H9 (cell line): Measurements from ENCODE around the gene HTN3. TPM values are rescaled to one million over a fixed set of nuclear protein-coding genes. Genes with fewer than 3 reads are reported as not detected.

Experiments
- DNase-seq: peaks from one replicate; pipeline ENCODE4 v3.0.0-alpha.2; 2017
- H2AFZ ChIP-seq: one replicate; pipeline ENCODE4 v1.6.1; 2013; ENCODE audit warnings: mild to moderate bottlenecking, low read length, control low read depth, moderate library complexity
- H2AK5ac ChIP-seq: 2 replicates; pipeline ENCODE4 v1.6.1; 2013; ENCODE audit warnings: low read length, control low read depth, mixed read lengths; ENCODE audit not compliant: insufficient read length
- H2BK120ac ChIP-seq: one replicate; pipeline ENCODE4 v1.6.1; 2013; ENCODE audit warnings: low read depth, mild to moderate bottlenecking, low read length, control low read depth, inconsistent platforms; ENCODE audit not compliant: poor library complexity, severe bottlenecking
- H2BK12ac ChIP-seq: 2 replicates; pipeline ENCODE4 v1.6.1; 2013; ENCODE audit warnings: low read length, control low read depth, mixed read lengths, low read depth; ENCODE audit not compliant: insufficient read length
- H2BK15ac ChIP-seq: 2 replicates; pipeline ENCODE4 v1.6.1; 2013; ENCODE audit warnings: low read depth, low read length, control low read depth
- H2BK20ac ChIP-seq: one replicate; pipeline ENCODE4 v1.6.1; 2013; ENCODE audit warnings: low read depth, mild to moderate bottlenecking, low read length, control low read depth, inconsistent platforms; ENCODE audit not compliant: poor library complexity, severe bottlenecking
- H2BK5ac ChIP-seq: 2 replicates; pipeline ENCODE4 v1.6.1; 2013; ENCODE audit warnings: low read length, control low read depth, mixed read lengths; ENCODE audit not compliant: insufficient read length
- H3K14ac ChIP-seq: 2 replicates; pipeline ENCODE4 v1.6.1; 2013; ENCODE audit warnings: low read length, control low read depth; ENCODE audit not compliant: insufficient read depth
- H3K18ac ChIP-seq: 2 replicates; pipeline ENCODE4 v1.6.1; 2013; ENCODE audit warnings: low read depth, mild to moderate bottlenecking, mixed read lengths, low read length, control low read depth; ENCODE audit not compliant: insufficient read length
- H3K23ac ChIP-seq: 2 replicates; pipeline ENCODE4 v1.6.1; 2013; ENCODE audit warnings: low read length, control low read depth, mixed read lengths, low read depth; ENCODE audit not compliant: insufficient read length
- H3K23me2 ChIP-seq: 2 replicates; pipeline ENCODE4 v1.6.1; 2013; ENCODE audit warnings: low read depth, mild to moderate bottlenecking, mixed read lengths, low read length, control low read depth; ENCODE audit not compliant: insufficient read length, poor library complexity, severe bottlenecking
- H3K27ac ChIP-seq: 2 replicates; pipeline ENCODE4 v1.5.1; 2013; ENCODE audit warnings: low read length, control low read depth, mixed read lengths, low read depth; ENCODE audit not compliant: insufficient read length
- H3K27me3 ChIP-seq: 2 replicates; pipeline ENCODE4 v1.6.1; 2013; ENCODE audit warnings: low read length, control low read depth, inconsistent platforms; ENCODE audit not compliant: insufficient read depth
- H3K4ac ChIP-seq: 2 replicates; pipeline ENCODE4 v1.6.1; 2013; ENCODE audit warnings: low read depth, mild to moderate bottlenecking, control low read depth, inconsistent platforms, low read length, moderate library complexity
- H3K4me1 ChIP-seq: 2 replicates; pipeline ENCODE4 v1.6.1; 2013; ENCODE audit warnings: low read length, control low read depth, inconsistent platforms; ENCODE audit not compliant: insufficient read depth
- H3K4me2 ChIP-seq: 2 replicates; pipeline ENCODE4 v1.6.1; 2013; ENCODE audit warnings: low read length, control low read depth, mixed read lengths; ENCODE audit not compliant: insufficient read length, insufficient read depth
- H3K56ac ChIP-seq: 2 replicates; pipeline ENCODE4 v1.6.1; 2013; ENCODE audit warnings: low read depth, mild to moderate bottlenecking, mixed read lengths, low read length, control low read depth; ENCODE audit not compliant: insufficient read length
- H3K79me1 ChIP-seq: 2 replicates; pipeline ENCODE4 v1.6.1; 2013; ENCODE audit warnings: low read depth, mild to moderate bottlenecking, moderate library complexity, low read length, control low read depth, inconsistent platforms; ENCODE audit not compliant: insufficient read depth, poor library complexity, severe bottlenecking
- H3K79me2 ChIP-seq: 2 replicates; pipeline ENCODE4 v1.6.1; 2013; ENCODE audit warnings: low read length, control low read depth, inconsistent platforms; ENCODE audit not compliant: insufficient read depth
- H3K9ac ChIP-seq: 2 replicates; pipeline ENCODE4 v1.6.1; 2013; ENCODE audit warnings: low read length, control low read depth, mixed read lengths; ENCODE audit not compliant: insufficient read length; ENCODE audit errors: extremely low read depth
- H3K9me3 ChIP-seq: one replicate; pipeline ENCODE4 v1.6.1; 2013; ENCODE audit warnings: low read depth, low read length, inconsistent platforms; ENCODE audit not compliant: control insufficient read depth
- H3T11ph ChIP-seq: one replicate; pipeline ENCODE4 v1.6.1; 2013; ENCODE audit warnings: mild to moderate bottlenecking, low read length, control low read depth, inconsistent platforms
- H4K20me1 ChIP-seq: one replicate; pipeline ENCODE4 v1.6.1; 2013; ENCODE audit not compliant: control insufficient read depth, insufficient read length, insufficient read depth
- H4K5ac ChIP-seq: 2 replicates; pipeline ENCODE4 v1.6.1; 2013; ENCODE audit warnings: low read depth, mild to moderate bottlenecking, mixed read lengths, low read length, control low read depth; ENCODE audit not compliant: insufficient read length
- H4K8ac ChIP-seq: replicated peaks from 2 replicates; pipeline ENCODE4 v1.6.1; 2013; ENCODE audit warnings: low read length, control low read depth, mixed read lengths, low read depth; ENCODE audit not compliant: insufficient read length
- H4K91ac ChIP-seq: 2 replicates; pipeline ENCODE4 v1.6.1; 2013; ENCODE audit warnings: low read depth, mild to moderate bottlenecking, moderate library complexity, mixed read lengths, low read length, control low read depth; ENCODE audit not compliant: insufficient read length
- H3K27ac Mint-ChIP-seq, 3 experiments: 2 replicates in 2 of 3; 3 replicates in 1 of 3; pipeline ENCODE4 v1.8.0; 2020 to 2021; ENCODE audit warnings: mixed read lengths in 3 of 3, mild to moderate bottlenecking in 1 of 3, moderate library complexity in 1 of 3
- H3K27me3 Mint-ChIP-seq: 2 replicates; pipeline ENCODE4 v1.8.0; 2021; ENCODE audit warnings: low read depth, mild to moderate bottlenecking, moderate library complexity, mixed read lengths
- H3K36me3 Mint-ChIP-seq, 3 experiments: 2 replicates in 2 of 3; 3 replicates in 1 of 3; pipeline ENCODE4 v1.8.0; 2020 to 2021; ENCODE audit warnings: low read depth in 3 of 3, mixed read lengths in 3 of 3; ENCODE audit not compliant: insufficient read depth in 1 of 3
- H3K4me1 Mint-ChIP-seq, 2 experiments: 2 replicates each; pipeline ENCODE4 v1.8.0; 2020; ENCODE audit warnings: mixed read lengths in 2 of 2
- H3K4me3 Mint-ChIP-seq, 2 experiments: 2 replicates in 1 of 2; 3 replicates in 1 of 2; pipeline ENCODE4 v1.8.0; 2020 to 2021; ENCODE audit warnings: mild to moderate bottlenecking in 2 of 2, mixed read lengths in 2 of 2, moderate library complexity in 1 of 2
- H3K9me3 Mint-ChIP-seq, 2 experiments: 2 replicates in 1 of 2; 3 replicates in 1 of 2; pipeline ENCODE4 v1.8.0; 2020; ENCODE audit warnings: mild to moderate bottlenecking in 2 of 2, mixed read lengths in 2 of 2, moderate library complexity in 1 of 2
- WGBS: extraction: QIAGEN DNeasy Blood & Tissue Kit; methylation state at CpG from one replicate; pipeline ENCODE4 v1.1.7; 2013; ENCODE audit warnings: missing lambda C conversion rate, low lambda C conversion rate, mixed read lengths; ENCODE audit not compliant: insufficient read length; ENCODE audit errors: extremely low coverage; 5-methylcytosine and 5-hydroxymethylcytosine counted together
- total RNA-seq: library from RNA; stranded (reverse); gene quantifications from 2 replicates; pipeline ENCODE4 v1.2.1, GENCODE V29; 2021
- TF ChIP-seq, protein P1 (sequence below): fragments of 200-600 bp; sonication (generic); conservative IDR thresholded peaks from 3 replicates; pipeline ENCODE4 v1.8.0; 2021; ENCODE audit warnings: antibody characterized with exemption, mild to moderate bottlenecking

HTN3 gene
- total RNA-seq, 1 experiment from 2014 or later = not detected

DNA sequence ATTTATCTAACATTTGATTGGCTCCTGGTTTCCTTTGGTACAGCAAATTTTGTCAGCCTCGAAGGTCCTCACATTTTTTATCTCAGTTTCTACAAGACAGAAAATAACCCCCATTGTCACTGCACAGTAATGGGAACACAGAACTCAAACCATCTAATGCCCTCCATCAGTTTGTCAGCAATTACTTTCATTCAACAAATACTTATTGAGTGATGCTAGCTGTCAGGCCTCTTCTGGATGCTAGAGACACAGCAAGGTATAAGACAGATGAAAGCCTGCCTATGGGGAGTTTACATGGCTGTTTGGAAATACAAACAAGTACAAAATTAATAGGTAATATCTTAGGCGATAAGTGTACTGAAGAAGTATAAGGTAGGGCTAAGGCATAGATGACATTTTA is 5.0 kb upstream of the HTN3 start:
- WGBS = no CpG with 5 or more reads among the region's 2 CpGs
- Histone ChIP-seq H3T11ph (no peak overlapping the region), H3K27me3 (no peaks in the 10 kb centered on the region), H3K4me2 (no peak overlapping the region), H2BK120ac (no peak overlapping the region), H3K18ac (no peak overlapping the region), H3K14ac (no peak overlapping the region), H3K56ac (no peak overlapping the region), H3K79me1 (no peaks in the 10 kb centered on the region), H4K20me1 (no peaks in the 10 kb centered on the region), H2AFZ (no peak overlapping the region), H4K91ac (no peak overlapping the region), H4K5ac (no peak overlapping the region), H2BK5ac (no peak overlapping the region), H2AK5ac (no peak overlapping the region), H2BK15ac (no peak overlapping the region), H3K27ac (no peak overlapping the region), H3K4ac (no peak overlapping the region), H3K79me2 (no peaks in the 10 kb centered on the region), H3K23ac (no peak overlapping the region), H3K4me1 (no peaks in the 10 kb centered on the region), H4K8ac (no peak overlapping the region), H3K23me2 (no peaks in the 10 kb centered on the region), H3K9ac (no peak overlapping the region), H2BK20ac (no peak overlapping the region), H2BK12ac (no peak overlapping the region), H3K9me3 (no peaks in the 10 kb centered on the region)
- H3K4me3 Mint-ChIP-seq = no peak overlapping the region
- H3K4me1 Mint-ChIP-seq = peaks cover 3 to 5% of the 10 kb centered on the region in 2 experiments
- no peak overlapping the region for H3K27ac Mint-ChIP-seq
- TF ChIP-seq, protein P1, sequence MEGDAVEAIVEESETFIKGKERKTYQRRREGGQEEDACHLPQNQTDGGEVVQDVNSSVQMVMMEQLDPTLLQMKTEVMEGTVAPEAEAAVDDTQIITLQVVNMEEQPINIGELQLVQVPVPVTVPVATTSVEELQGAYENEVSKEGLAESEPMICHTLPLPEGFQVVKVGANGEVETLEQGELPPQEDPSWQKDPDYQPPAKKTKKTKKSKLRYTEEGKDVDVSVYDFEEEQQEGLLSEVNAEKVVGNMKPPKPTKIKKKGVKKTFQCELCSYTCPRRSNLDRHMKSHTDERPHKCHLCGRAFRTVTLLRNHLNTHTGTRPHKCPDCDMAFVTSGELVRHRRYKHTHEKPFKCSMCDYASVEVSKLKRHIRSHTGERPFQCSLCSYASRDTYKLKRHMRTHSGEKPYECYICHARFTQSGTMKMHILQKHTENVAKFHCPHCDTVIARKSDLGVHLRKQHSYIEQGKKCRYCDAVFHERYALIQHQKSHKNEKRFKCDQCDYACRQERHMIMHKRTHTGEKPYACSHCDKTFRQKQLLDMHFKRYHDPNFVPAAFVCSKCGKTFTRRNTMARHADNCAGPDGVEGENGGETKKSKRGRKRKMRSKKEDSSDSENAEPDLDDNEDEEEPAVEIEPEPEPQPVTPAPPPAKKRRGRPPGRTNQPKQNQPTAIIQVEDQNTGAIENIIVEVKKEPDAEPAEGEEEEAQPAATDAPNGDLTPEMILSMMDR = no peak
- H3K9me3 Mint-ChIP-seq = peaks cover 0 to 3% of the 10 kb centered on the region in 2 experiments; a peak in 1 of 5 replicates
- H3K36me3 Mint-ChIP-seq = no peaks in the 10 kb centered on the region
- no peaks in the 10 kb centered on the region for H3K27me3 Mint-ChIP-seq
- no peak for DNase-seq
